Measurements from ENCODE around the gene FBRSL1.

The FBRSL1 gene

GRCh38 chr12:132541996-132542395 lies 52.0 kb downstream of the FBRSL1 start:
- no peak for TF ChIP-seq CTCF (IDR thresholded peaks at IDR 0.05; ENCODE audit: insufficient read depth, low read length, missing control alignments)
- POLR2A ChIA-PET = no interaction called here
- no peak overlapping the region for H3K4me3 ChIP-seq (ENCODE audit: low read depth, low read length)
- DNase-seq (ENCODE audit: low read depth, low spot score) = no peak
- CTCF ChIA-PET = interaction anchor here (1.3 kb wide), 1 partner anchor 19 kb away, joined by 3 read pairs; no protein-coding TSS in a partner anchor

- TF ChIP-seq CTCF (IDR thresholded peaks at IDR 0.05; ENCODE audit: insufficient read depth, low read length, missing control alignments) = no peak
- CTCF ChIA-PET = interaction anchor here (1.3 kb wide), 1 partner anchor 19 kb away, joined by 3 read pairs; no protein-coding TSS in a partner anchor
- H3K4me3 ChIP-seq (ENCODE audit: low read depth, low read length) = no peak overlapping the region
- POLR2A ChIA-PET = no interaction called here
- no peak for DNase-seq (ENCODE audit: low read depth, low spot score)
These were observed 52.7 kb downstream of the FBRSL1 start for GRCh38 chr12:132542661-132543060.

GRCh38 chr12:132543298-132544079 lies 53.5 kb downstream of the FBRSL1 start:
- DNase-seq (ENCODE audit: low read depth, low spot score) = no peak
- no peak overlapping the region for H3K4me3 ChIP-seq (ENCODE audit: low read depth, low read length)
- CTCF ChIA-PET = interaction anchor here (1.6 to 2.4 kb wide), 2 partner anchors 18 to 128 kb away, joined by 4 to 7 read pairs; no protein-coding TSS in a partner anchor
- no peak for TF ChIP-seq CTCF (IDR thresholded peaks at IDR 0.05; ENCODE audit: insufficient read depth, low read length, missing control alignments)
- POLR2A ChIA-PET = no interaction called here

- no peak for DNase-seq (ENCODE audit: low read depth, low spot score)
- CTCF ChIA-PET = interaction anchor here (1.6 to 2.4 kb wide), 2 partner anchors 17 to 129 kb away, joined by 4 to 7 read pairs; no protein-coding TSS in a partner anchor
- no peak for TF ChIP-seq CTCF (IDR thresholded peaks at IDR 0.05; ENCODE audit: insufficient read depth, low read length, missing control alignments)
- H3K4me3 ChIP-seq (ENCODE audit: low read depth, low read length) = no peak overlapping the region
- POLR2A ChIA-PET = no interaction called here
These were observed 54.1 kb downstream of the FBRSL1 start for GRCh38 chr12:132544080-132544397.

- ChIA-PET POLR2A (no interaction called here), CTCF (interaction anchor here (1.0 to 2.4 kb wide), 3 partner anchors 16 to 129 kb away, joined by 3 to 7 read pairs (median 4); no protein-coding TSS in a partner anchor)
- no peak overlapping the region for H3K4me3 ChIP-seq (ENCODE audit: low read depth, low read length)
- DNase-seq (ENCODE audit: low read depth, low spot score) = no peak
- no peak for TF ChIP-seq CTCF (IDR thresholded peaks at IDR 0.05; ENCODE audit: insufficient read depth, low read length, missing control alignments)
These were observed 54.5 kb downstream of the FBRSL1 start for GRCh38 chr12:132544498-132544897.

- no peak for TF ChIP-seq CTCF (IDR thresholded peaks at IDR 0.05; ENCODE audit: insufficient read depth, low read length, missing control alignments)
- no peak overlapping the region for H3K4me3 ChIP-seq (ENCODE audit: low read depth, low read length)
- ChIA-PET POLR2A (interaction anchor here (0.6 kb wide), 1 partner anchor 18 kb away, joined by 3 read pairs; no protein-coding TSS in a partner anchor), CTCF (interaction anchor here (0.7 to 2.4 kb wide), 4 partner anchors 16 to 130 kb away, joined by 3 to 7 read pairs (median 4); no protein-coding TSS in a partner anchor)
- no peak for DNase-seq (ENCODE audit: low read depth, low spot score)
These were observed 55.4 kb downstream of the FBRSL1 start for GRCh38 chr12:132545164-132545953.

Data from AG04449 (cell line).